Pancreas (tissue), 10 donors: ENCODE results near the gene HLCS. TPM values are rescaled to one million over a fixed set of nuclear protein-coding genes. Genes with fewer than 3 reads are reported as not detected.

Experiments used
- ATAC-seq, 4 donors: fragments of 200-7000 bp; cut with Tn5 transposase; one replicate each; pipeline versions ENCODE4 v1.8.0 to v1.9.1; 2020; ENCODE audit warnings: mild to moderate bottlenecking in 4 of 4, moderate library complexity in 4 of 4
- DNase-seq, 6 donors: peaks; one replicate each; pipeline ENCODE4 v3.0.0-alpha.2; 2020
- FAIRE-seq: peaks from 2 replicates; lab custom pipeline; 2012; peaks lifted over from hg19 to GRCh38; lab: Jason Lieb, UNC
- H3K27ac ChIP-seq, 4 donors: fragments of 200-600 bp; sonication (generic); 1 replicate in 3 of 4; 2 replicates in 1 of 4; pipeline versions ENCODE4 v1.5.0 to v1.8.0; 2020
- H3K27me3 ChIP-seq, 4 donors: fragments of 200-600 bp; one replicate each; pipeline ENCODE4 v1.8.0; 2021
- H3K36me3 ChIP-seq, 3 donors: fragments of 200-600 bp; sonication (generic) in 1 of 3; one replicate each; pipeline versions ENCODE4 v1.5.0 to v1.8.0; 2020 to 2021
- H3K4me1 ChIP-seq, 3 donors: fragments of 200-600 bp; one replicate each; pipeline ENCODE4 v1.8.0; 2021
- H3K4me3 ChIP-seq, 4 donors: fragments of 200-600 bp; sonication (generic) in 2 of 4; one replicate each; pipeline versions ENCODE4 v1.5.0 to v1.8.0; 2020 to 2021
- H3K9me3 ChIP-seq, 4 donors: fragments of 200-600 bp; one replicate each; pipeline ENCODE4 v1.8.0; 2021
- whole genome bisulfite sequencing, 2 donors: extraction: QIAGEN DNeasy Blood & Tissue Kit; methylation state at CpG; one replicate each; pipeline ENCODE4 v1.1.7; 2013; 5-methylcytosine and 5-hydroxymethylcytosine counted together
- intact Hi-C, 3 donors: fragments of 100-400 bp; cut with DNase I; formaldehyde crosslinking; loops; one replicate each; pipeline versions ENCODE4 v1.11.1 to v1.14.2; 2022
- polyA plus RNA-seq, 2 donors: library from polyadenylated mRNA; stranded (reverse); fragments of 200-250 nt; gene quantifications; one replicate each; pipeline ENCODE4 v1.2.3, GENCODE V29; 2013
- total RNA-seq, 6 donors: library from RNA; stranded (reverse); fragmentation: NEBNext Ultra II Directional in 4 of 6; extraction: Animal tissue kit (Norgen Biotek cat#: 25700) in 4 of 6; gene quantifications; one replicate each; pipeline versions ENCODE4 v1.2.1 to v1.2.4, GENCODE V29; 2021 to 2023
- TF ChIP-seq, protein P1 (sequence below), 4 donors: fragments of 200-600 bp; sonication (generic) in 3 of 4; IDR thresholded peaks; one replicate each; pipeline versions ENCODE4 v1.5.0 to v1.8.0; 2021; ENCODE audit warnings: antibody characterized with exemption in 4 of 4
- donor health status: healthy with polysubstance abuse.
- donor health status: DM: no; HTN: no; CAD: no; lungs with moderate emphysema.
- donor health status: DM: no; HTN: no; CAD: no.
- donor health status: control.
- donor health status: control.
- donor health status: Bipolar disorder and iron deficiency.
- donor health status: DM: yes; HTN: yes; CAD: no.
- donor health status: DM: no; HTN: no; CAD: no.
- donor health status: DM: no; HTN: no; CAD: no.
- donor health status: DM: yes; HTN: yes; CAD: no.

Gene HLCS
- total and polyA plus RNA-seq, 8 donors, result 5.5 to 14.0 (median 11.9) TPM

DNA sequence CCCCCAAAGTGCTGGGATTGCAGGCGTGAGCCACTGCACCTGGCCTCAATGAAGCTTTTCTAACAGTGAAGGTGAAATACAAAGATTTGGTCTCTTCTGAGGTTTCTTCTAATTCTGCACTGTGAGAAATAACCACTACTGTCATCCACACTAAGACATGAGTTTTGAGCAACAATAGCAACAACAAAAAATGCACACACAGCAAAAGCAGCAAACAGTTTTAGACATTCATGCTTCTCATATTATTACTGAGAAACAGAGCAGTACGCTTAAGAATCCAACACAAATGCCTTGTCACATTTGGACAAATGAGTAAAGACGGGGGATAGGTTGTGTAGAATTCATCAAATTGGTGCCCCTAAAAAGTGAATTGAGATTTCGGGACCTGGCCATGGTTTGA, 151.2 kb downstream of the HLCS start:
- H3K4me1 ChIP-seq, result no peaks in the 10 kb centered on the region
- FAIRE-seq (no peak), DNase-seq (no peak), ATAC-seq (no peak)
- H3K9me3 ChIP-seq, result no peaks in the 10 kb centered on the region
- no peaks in the 10 kb centered on the region for H3K36me3 ChIP-seq
- TF ChIP-seq, protein P1, sequence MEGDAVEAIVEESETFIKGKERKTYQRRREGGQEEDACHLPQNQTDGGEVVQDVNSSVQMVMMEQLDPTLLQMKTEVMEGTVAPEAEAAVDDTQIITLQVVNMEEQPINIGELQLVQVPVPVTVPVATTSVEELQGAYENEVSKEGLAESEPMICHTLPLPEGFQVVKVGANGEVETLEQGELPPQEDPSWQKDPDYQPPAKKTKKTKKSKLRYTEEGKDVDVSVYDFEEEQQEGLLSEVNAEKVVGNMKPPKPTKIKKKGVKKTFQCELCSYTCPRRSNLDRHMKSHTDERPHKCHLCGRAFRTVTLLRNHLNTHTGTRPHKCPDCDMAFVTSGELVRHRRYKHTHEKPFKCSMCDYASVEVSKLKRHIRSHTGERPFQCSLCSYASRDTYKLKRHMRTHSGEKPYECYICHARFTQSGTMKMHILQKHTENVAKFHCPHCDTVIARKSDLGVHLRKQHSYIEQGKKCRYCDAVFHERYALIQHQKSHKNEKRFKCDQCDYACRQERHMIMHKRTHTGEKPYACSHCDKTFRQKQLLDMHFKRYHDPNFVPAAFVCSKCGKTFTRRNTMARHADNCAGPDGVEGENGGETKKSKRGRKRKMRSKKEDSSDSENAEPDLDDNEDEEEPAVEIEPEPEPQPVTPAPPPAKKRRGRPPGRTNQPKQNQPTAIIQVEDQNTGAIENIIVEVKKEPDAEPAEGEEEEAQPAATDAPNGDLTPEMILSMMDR (IDR thresholded peaks at IDR 0.05), result no peak
- no peak overlapping the region for H3K4me3 ChIP-seq
- no peaks in the 10 kb centered on the region for H3K27me3 ChIP-seq
- intact Hi-C loops, result no loop called here
- WGBS, 2 donors, result 97 to 98% methylated on average over 4 of the region's 4 CpGs
- no peak overlapping the region for H3K27ac ChIP-seq

DNA sequence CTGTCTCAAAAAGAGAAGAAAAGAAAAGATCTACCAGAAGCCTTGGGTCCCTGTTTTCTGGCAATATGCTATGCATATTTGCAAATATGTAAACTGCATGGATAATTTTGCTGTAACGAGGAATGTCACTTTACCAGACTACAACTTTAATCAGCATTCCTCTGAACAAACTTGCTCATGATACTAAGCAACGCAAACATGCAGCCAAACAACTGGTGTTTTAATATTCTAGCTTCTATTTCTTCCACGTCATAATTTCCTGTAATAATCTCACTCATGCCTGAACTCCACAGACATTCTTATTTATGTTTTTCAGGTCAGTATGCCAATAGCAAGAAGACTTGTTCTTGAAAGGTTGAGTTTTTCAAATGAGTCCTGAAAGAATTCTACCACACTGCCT, 153.4 kb downstream of the HLCS start:
- Histone ChIP-seq H3K9me3 (no peaks in the 10 kb centered on the region), H3K36me3 (no peaks in the 10 kb centered on the region), H3K27ac (no peak overlapping the region), H3K4me1 (no peaks in the 10 kb centered on the region), H3K27me3 (no peaks in the 10 kb centered on the region), H3K4me3 (no peak overlapping the region)
- TF ChIP-seq, protein P1 (IDR thresholded peaks at IDR 0.05), result no peak
- intact Hi-C loops, result no loop called here
- no peak for DNase-seq
- ATAC-seq, result no peak
- WGBS, 2 donors, result 79 to 82% methylated on average over 3 of the region's 3 CpGs
- no peak for FAIRE-seq

DNA sequence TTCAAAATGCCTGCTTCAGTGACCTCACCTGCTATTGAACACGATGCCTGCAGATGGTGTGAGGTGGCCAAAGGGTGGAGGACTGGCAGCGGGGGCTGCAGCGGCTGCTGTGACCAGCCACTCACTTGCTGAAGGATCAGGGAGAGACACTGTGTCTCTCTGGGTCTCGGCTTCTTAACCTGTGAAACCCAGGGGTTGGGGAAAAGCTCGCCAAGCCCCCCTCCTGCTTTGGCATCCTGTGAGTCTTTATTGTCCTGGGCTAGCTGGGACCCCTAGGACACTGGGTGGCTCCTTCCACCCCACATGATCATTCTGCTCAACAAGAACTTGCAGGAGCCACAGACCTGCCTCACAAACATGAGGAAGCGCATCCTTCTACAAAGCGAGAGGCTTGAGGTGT, 154.7 kb downstream of the HLCS start:
- no peaks in the 10 kb centered on the region for H3K27me3 ChIP-seq
- no peaks in the 10 kb centered on the region for H3K4me1 ChIP-seq
- no peaks in the 10 kb centered on the region for H3K36me3 ChIP-seq
- no peak for ATAC-seq
- WGBS, 2 donors, result 96% methylated on average over 7 of the region's 7 CpGs
- no peak for FAIRE-seq
- intact Hi-C loops, result no loop called here
- H3K27ac ChIP-seq, result no peak overlapping the region
- H3K4me3 ChIP-seq, result no peak overlapping the region
- TF ChIP-seq, protein P1 (IDR thresholded peaks at IDR 0.05), result no peak
- H3K9me3 ChIP-seq, result no peaks in the 10 kb centered on the region
- no peak for DNase-seq

DNA sequence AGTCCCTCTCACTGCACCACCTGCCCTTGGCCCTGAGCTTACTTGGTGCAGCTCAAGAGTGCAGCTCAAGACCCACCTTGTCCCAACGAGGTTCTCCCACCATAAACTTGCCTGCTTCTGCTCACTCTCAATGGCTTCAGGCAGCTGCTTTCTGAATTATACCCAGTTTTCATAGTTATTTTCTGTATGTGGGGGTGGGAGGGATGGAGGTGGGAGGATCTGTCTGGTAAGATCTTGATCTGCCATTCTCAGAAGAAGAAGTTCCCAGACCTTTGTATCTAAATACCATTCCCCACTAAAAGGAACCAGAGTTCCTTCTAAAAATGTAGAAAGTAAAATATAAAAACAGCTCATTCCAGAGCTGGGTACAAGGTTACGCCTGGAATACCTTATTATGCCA, 156.0 kb downstream of the HLCS start:
- intact Hi-C loops, result no loop called here
- FAIRE-seq (no peak), DNase-seq (no peak), ATAC-seq (no peak)
- TF ChIP-seq, protein P1 (IDR thresholded peaks at IDR 0.05), result no peak
- 92% methylated on average over 2 of the region's 2 CpGs for WGBS, 2 donors
- no peaks in the 10 kb centered on the region for H3K36me3 ChIP-seq
- H3K27ac ChIP-seq, result no peak overlapping the region
- H3K9me3 ChIP-seq, result no peaks in the 10 kb centered on the region
- no peaks in the 10 kb centered on the region for H3K4me1 ChIP-seq
- H3K4me3 ChIP-seq, result no peak overlapping the region
- H3K27me3 ChIP-seq, result no peaks in the 10 kb centered on the region

DNA sequence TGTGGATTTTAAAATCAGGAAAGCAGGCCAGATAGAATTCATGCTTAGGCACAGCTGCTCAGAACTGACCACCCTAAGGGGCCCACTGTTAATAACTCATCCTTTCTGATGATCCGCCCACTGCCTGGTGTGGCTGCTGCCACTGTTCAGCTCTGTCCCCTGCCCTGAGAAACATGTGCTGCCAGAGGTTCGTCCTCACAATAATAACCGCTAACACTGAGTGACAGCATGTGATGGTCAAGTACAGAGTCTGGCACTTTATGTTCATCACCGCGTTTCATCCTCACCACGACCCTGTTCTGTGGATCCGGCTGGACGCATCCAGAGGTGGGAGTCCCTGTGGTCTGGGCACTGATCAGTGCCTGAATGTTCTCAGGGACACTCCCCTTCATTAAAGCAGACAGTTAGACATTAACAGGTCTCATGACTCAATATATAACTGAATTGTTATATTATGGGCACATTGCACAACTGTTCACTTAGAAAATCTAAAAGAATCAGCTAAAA, 159.0 kb downstream of the HLCS start:
- no peaks in the 10 kb centered on the region for H3K27me3 ChIP-seq
- FAIRE-seq, result no peak
- TF ChIP-seq, protein P1 (IDR thresholded peaks at IDR 0.05), result no peak
- H3K4me3 ChIP-seq, result no peak overlapping the region
- H3K4me1 ChIP-seq, result no peaks in the 10 kb centered on the region
- H3K27ac ChIP-seq, result no peak overlapping the region
- ATAC-seq, result no peak
- DNase-seq, result no peak
- no peaks in the 10 kb centered on the region for H3K36me3 ChIP-seq
- WGBS, 2 donors, result 92 to 96% methylated on average over 8 of the region's 8 CpGs
- intact Hi-C loops, result no loop called here
- no peaks in the 10 kb centered on the region for H3K9me3 ChIP-seq
